ENCODE results near the gene ZMYND8. TPM values are rescaled to one million over a fixed set of nuclear protein-coding genes. Genes with fewer than 3 reads are reported as not detected.

ZMYND8 gene
- total RNA-seq, 4 donors from 2014 or later = 44.6 to 78.6 (median 65.8) TPM

- peaks cover 36 to 56% (median 44%) of the 10 kb centered on the region in 4 donors for H3K4me1 ChIP-seq
- no peak overlapping the region for H3K4me3 ChIP-seq
- peak overlapping the region; percentile 35 to 70 (median 52) for H3K27ac ChIP-seq (replicated peaks in 1 of 4)
- no peak for DNase-seq (ENCODE audit: extremely low spot score)
- 64% methylated on average over 15 of the region's 16 CpGs for WGBS
- peaks cover 10 to 58% (median 38%) of the 10 kb centered on the region in 4 donors for H3K36me3 ChIP-seq
- H3K27me3 ChIP-seq = no peaks in the 10 kb centered on the region
- no peaks in the 10 kb centered on the region for H3K9me3 ChIP-seq
- TF ChIP-seq POLR2A (IDR thresholded peaks at IDR 0.05; ENCODE audit: low read depth) (no peak), EP300 (IDR thresholded peaks at IDR 0.05) (no peak), POLR2AphosphoS5 (IDR thresholded peaks at IDR 0.05) (no peak), CTCF (IDR thresholded peaks at IDR 0.05) (no peak)
- intact Hi-C loops (cut with DNase I) = loop anchor here (10.0 kb wide), 1 partner anchor 236 kb away; no protein-coding TSS in a partner anchor
These were observed 97.5 kb downstream of the ZMYND8 start for GRCh38 chr20:47258745-47259695.

- TF ChIP-seq POLR2AphosphoS5 (IDR thresholded peaks at IDR 0.05) = no peak
- TF ChIP-seq CTCF (IDR thresholded peaks at IDR 0.05) = no peak
- Histone ChIP-seq H3K27ac (replicated peaks in 1 of 4) (peak overlapping the region in 2 of 4 donors; percentile 53 to 70), H3K9me3 (no peaks in the 10 kb centered on the region), H3K4me3 (no peak overlapping the region), H3K4me1 (peaks cover 28 to 57% (median 47%) of the 10 kb centered on the region in 4 donors), H3K36me3 (peaks cover 10 to 62% (median 41%) of the 10 kb centered on the region in 4 donors), H3K27me3 (no peaks in the 10 kb centered on the region)
- intact Hi-C loops (cut with DNase I) = loop anchor here (10.0 kb wide), 1 partner anchor 237 kb away; no protein-coding TSS in a partner anchor
- WGBS = 95% methylated on average over 3 of the region's 3 CpGs
- DNase-seq (ENCODE audit: extremely low spot score) = no peak
These were observed 98.7 kb downstream of the ZMYND8 start for GRCh38 chr20:47257771-47258170.

- Histone ChIP-seq H3K36me3 (peaks cover 9 to 60% (median 39%) of the 10 kb centered on the region in 4 donors), H3K4me1 (peaks cover 26 to 60% (median 51%) of the 10 kb centered on the region in 4 donors), H3K27ac (replicated peaks in 1 of 4) (peak overlapping the region; percentile 8 to 70 (median 58)), H3K9me3 (no peaks in the 10 kb centered on the region), H3K27me3 (no peaks in the 10 kb centered on the region), H3K4me3 (no peak overlapping the region)
- TF ChIP-seq POLR2AphosphoS5 (IDR thresholded peaks at IDR 0.05) (no peak), POLR2A (IDR thresholded peaks at IDR 0.05; ENCODE audit: low read depth) (no peak), CTCF (IDR thresholded peaks at IDR 0.05) (no peak), EP300 (IDR thresholded peaks at IDR 0.05) (no peak)
- intact Hi-C loops (cut with DNase I) = loop anchor here (10.0 kb wide), 1 partner anchor 238 kb away; no protein-coding TSS in a partner anchor
- 97% methylated on average over 1 of the region's 1 CpG for WGBS
- no peak for DNase-seq (ENCODE audit: extremely low spot score)
These were observed 99.2 kb downstream of the ZMYND8 start for GRCh38 chr20:47257256-47257655.

GRCh38 chr20:47256668-47257236 lies 99.7 kb downstream of the ZMYND8 start:
- no peaks in the 10 kb centered on the region for H3K9me3 ChIP-seq
- no peak overlapping the region for H3K4me3 ChIP-seq
- peaks cover 26 to 65% (median 56%) of the 10 kb centered on the region in 4 donors for H3K4me1 ChIP-seq
- WGBS = 60% methylated on average over 8 of the region's 8 CpGs
- peak in 1 of 2 donors; percentile 27 for TF ChIP-seq POLR2AphosphoS5 (IDR thresholded peaks at IDR 0.05)
- TF ChIP-seq CTCF (IDR thresholded peaks at IDR 0.05) = no peak
- intact Hi-C loops (cut with DNase I) = loop anchor here (10.0 kb wide), 1 partner anchor 238 kb away; no protein-coding TSS in a partner anchor
- no peak for DNase-seq (ENCODE audit: extremely low spot score)
- H3K27me3 ChIP-seq = no peaks in the 10 kb centered on the region
- peak overlapping the region; percentile 8 to 70 (median 58) for H3K27ac ChIP-seq (replicated peaks in 1 of 4)
- peaks cover 4 to 58% (median 36%) of the 10 kb centered on the region in 4 donors for H3K36me3 ChIP-seq
